Stimulated activated effector memory CD8-positive, alpha-beta T cell treated with anti-CD3 and anti-CD28 coated beads, Interleukin-12 subunit alpha, Interleukin-12 subunit beta, amount 100 ng/mL, for 72 hours (primary cell): ENCODE measurements around the gene CDC20B.
A peak's percentile ranks its signal among the peaks of the same experiment; 100 is the strongest.
"Not testable (repeated sequence)": the region's sequence is repeated elsewhere in the genome, so short reads cannot be mapped to it uniquely, and the experiment has no call there.

ENCODE experiments used
- ATAC-seq: fragments of 150-1000 bp; cut with Tn5 transposase; 2 replicates; pipeline ENCODE4 v1.10.0; 2021
- DNase-seq, 2 donors: peaks; one replicate each; pipeline ENCODE4 v3.0.0; 2021 to 2022; ENCODE audit warnings: low spot score in 2 of 2
- H3K27ac Mint-ChIP-seq: one replicate; pipeline ENCODE4 v1.8.0; 2022; ENCODE audit warnings: mild to moderate bottlenecking, mixed read lengths
- H3K36me3 Mint-ChIP-seq: one replicate; pipeline ENCODE4 v1.8.0; 2022; ENCODE audit warnings: mild to moderate bottlenecking, mixed read lengths
- H3K4me1 Mint-ChIP-seq: one replicate; pipeline ENCODE4 v1.8.0; 2022; ENCODE audit warnings: mixed read lengths
- H3K4me3 Mint-ChIP-seq: one replicate; pipeline ENCODE4 v1.8.0; 2022; ENCODE audit warnings: mild to moderate bottlenecking, mixed read lengths
- H3K9me3 Mint-ChIP-seq: one replicate; pipeline ENCODE4 v1.8.0; 2022; ENCODE audit warnings: mixed read lengths

CDC20B gene

DNA sequence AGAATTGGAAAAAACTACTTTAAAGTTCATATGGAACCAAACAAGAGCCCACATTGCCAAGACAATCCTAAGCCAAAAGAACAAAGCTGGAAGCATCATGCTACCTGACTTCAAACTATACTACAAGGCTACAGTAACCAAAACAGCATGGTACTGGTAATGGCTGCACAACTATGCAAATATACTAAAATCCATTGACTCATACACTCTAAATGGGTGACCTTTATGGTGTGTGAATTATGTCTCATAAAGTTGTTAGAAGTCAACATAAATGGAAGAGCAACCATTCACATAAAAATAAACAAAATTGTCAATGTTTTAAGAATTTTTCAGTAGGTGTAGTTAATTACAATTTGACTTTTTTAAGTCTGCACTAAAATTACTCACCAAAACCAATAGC, 71.8 kb downstream of the CDC20B start:
- not testable (repeated sequence) for DNase-seq
- Mint-ChIP-seq H3K4me3 (peak overlapping the region; percentile 81), H3K27ac (peak overlapping the region; percentile 90), H3K4me1 (peaks cover 76% of the 10 kb centered on the region), H3K36me3 (peaks cover 26% of the 10 kb centered on the region), H3K9me3 (peaks cover 14% of the 10 kb centered on the region)
- ATAC-seq: peak; percentile 61

DNA sequence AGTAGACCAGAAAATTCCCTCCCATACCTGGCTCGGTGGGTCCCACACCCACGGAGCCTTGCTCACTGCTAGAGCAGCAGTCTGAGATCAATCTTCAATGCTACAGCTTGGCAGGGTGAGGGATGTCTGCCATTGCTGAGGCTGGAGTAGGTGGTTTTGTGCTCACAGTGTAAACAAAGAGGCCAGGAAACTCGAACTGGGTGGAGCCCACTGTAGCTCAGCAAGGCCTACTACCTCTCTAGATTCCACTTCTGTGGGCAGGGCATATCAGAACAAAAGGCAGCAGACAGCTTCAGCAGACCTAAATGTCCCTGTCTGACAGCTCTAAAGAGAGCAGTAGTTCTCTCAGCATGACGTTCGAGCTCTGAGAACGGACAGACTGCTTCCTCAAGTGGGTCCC, 76.1 kb downstream of the CDC20B start:
- Mint-ChIP-seq H3K4me1 (peaks cover 83% of the 10 kb centered on the region), H3K27ac (peak overlapping the region; percentile 91), H3K4me3 (peak overlapping the region; percentile 58), H3K9me3 (peaks cover 14% of the 10 kb centered on the region), H3K36me3 (no peaks in the 10 kb centered on the region)
- DNase-seq: no peak
- peak; percentile 29 for ATAC-seq

GRCh38 chr5:55096182-55096581, 76.8 kb downstream of the CDC20B start:
- H3K36me3 Mint-ChIP-seq: no peaks in the 10 kb centered on the region
- DNase-seq (no peak), ATAC-seq (peak; percentile 68)
- H3K4me3 Mint-ChIP-seq: peak overlapping the region; percentile 58
- peak overlapping the region; percentile 91 for H3K27ac Mint-ChIP-seq
- peaks cover 14% of the 10 kb centered on the region for H3K9me3 Mint-ChIP-seq
- peaks cover 76% of the 10 kb centered on the region for H3K4me1 Mint-ChIP-seq

GRCh38 chr5:55091011-55091410, 82.0 kb downstream of the CDC20B start:
- not testable (repeated sequence) for H3K27ac Mint-ChIP-seq, H3K36me3 Mint-ChIP-seq, H3K9me3 Mint-ChIP-seq, ATAC-seq, DNase-seq, H3K4me3 Mint-ChIP-seq
- peaks cover 42% of the 10 kb centered on the region for H3K4me1 Mint-ChIP-seq

GRCh38 chr5:55089301-55089700, 83.7 kb downstream of the CDC20B start:
- H3K36me3 Mint-ChIP-seq, H3K9me3 Mint-ChIP-seq, H3K4me3 Mint-ChIP-seq, ATAC-seq, H3K27ac Mint-ChIP-seq, DNase-seq: not testable (repeated sequence)
- peaks cover 27% of the 10 kb centered on the region for H3K4me1 Mint-ChIP-seq

DNA sequence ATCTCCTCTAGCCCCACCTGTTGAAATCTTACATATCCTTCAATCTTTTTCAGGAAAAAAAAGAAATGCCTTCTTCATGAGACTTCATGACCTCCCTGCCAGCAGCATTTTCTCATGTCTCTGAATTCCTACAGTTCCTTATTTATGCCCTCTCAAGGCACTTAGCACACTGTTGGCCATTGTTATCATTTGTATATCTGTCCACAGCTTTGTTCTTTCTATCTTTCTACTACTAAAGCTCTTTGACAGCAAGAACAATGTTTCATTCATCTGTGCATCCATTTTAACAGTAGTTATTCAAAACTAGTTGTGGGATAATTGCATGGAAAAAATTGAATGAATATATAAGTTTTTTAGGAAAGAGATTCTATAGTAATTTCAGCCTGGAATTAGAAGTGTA, 91.4 kb downstream of the CDC20B start:
- ATAC-seq (no peak), DNase-seq (no peak)
- Mint-ChIP-seq H3K4me3 (no peak overlapping the region), H3K4me1 (peaks cover 11% of the 10 kb centered on the region), H3K36me3 (no peaks in the 10 kb centered on the region), H3K9me3 (peaks cover 7% of the 10 kb centered on the region), H3K27ac (peak overlapping the region; percentile 7)

DNA sequence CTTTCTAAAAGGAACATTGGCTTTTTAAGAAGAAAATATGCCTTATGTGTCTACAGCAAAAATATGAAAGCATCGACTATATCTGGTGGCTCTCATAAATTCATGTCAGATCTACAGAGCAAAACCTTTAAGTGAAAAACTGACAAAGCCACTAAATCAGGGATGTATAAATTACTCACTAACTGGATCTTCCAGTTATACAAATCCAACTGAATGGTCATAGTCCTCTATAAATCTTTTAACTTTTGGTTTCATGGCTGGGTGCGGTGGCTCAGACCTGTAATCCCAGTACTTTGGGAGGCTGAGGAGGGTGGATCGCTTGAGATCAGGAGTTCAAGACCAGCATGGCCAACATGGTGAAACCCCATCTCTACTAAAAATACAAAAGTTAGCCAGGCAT, 99.8 kb downstream of the CDC20B start:
- peak; percentile 42 for ATAC-seq
- peak overlapping the region; percentile 84 for H3K27ac Mint-ChIP-seq
- no peak for DNase-seq

GRCh38 chr5:55072666-55073065, 100.3 kb downstream of the CDC20B start:
- H3K9me3 Mint-ChIP-seq: no peaks in the 10 kb centered on the region
- H3K36me3 Mint-ChIP-seq: no peaks in the 10 kb centered on the region
- peaks cover 45% of the 10 kb centered on the region for H3K4me1 Mint-ChIP-seq
- peak overlapping the region; percentile 40 for H3K4me3 Mint-ChIP-seq
- ATAC-seq (peak; percentile 96), DNase-seq (no peak)
- H3K27ac Mint-ChIP-seq: peak overlapping the region; percentile 84

More for the DNA sequence above, 99.8 kb downstream of the CDC20B start:
- H3K9me3 Mint-ChIP-seq: peaks cover 2% of the 10 kb centered on the region
- H3K4me3 Mint-ChIP-seq: peak overlapping the region; percentile 40
- H3K4me1 Mint-ChIP-seq: peaks cover 45% of the 10 kb centered on the region
- H3K36me3 Mint-ChIP-seq: no peaks in the 10 kb centered on the region

- ATAC-seq: no peak
- no peak for DNase-seq
- Mint-ChIP-seq H3K4me3 (no peak overlapping the region), H3K36me3 (no peaks in the 10 kb centered on the region), H3K27ac (no peak overlapping the region), H3K9me3 (no peaks in the 10 kb centered on the region), H3K4me1 (peaks cover 56% of the 10 kb centered on the region)
These were observed 101.6 kb downstream of the CDC20B start for GRCh38 chr5:55071413-55071812.

DNA sequence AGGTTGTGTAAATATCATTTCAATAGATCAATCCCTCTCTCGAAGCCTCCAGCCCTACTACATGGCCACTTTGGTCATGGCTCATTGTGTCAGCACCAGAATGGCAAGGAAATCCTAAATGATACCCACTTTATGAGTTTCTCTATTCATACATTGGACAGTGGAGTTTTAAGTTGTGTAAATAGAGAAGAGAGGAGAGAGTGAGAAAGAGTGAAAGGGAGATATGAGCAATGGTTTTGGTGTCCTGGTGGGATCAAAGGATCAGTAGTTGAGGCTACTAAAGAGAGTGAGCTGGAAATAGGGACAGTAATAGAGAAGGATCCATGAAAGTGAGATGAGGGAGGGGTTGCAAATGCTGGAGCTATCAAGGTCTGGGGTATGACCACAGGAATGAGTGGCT, 102.0 kb downstream of the CDC20B start:
- H3K36me3 Mint-ChIP-seq: no peaks in the 10 kb centered on the region
- DNase-seq: no peak
- no peak overlapping the region for H3K27ac Mint-ChIP-seq
- ATAC-seq: peak; percentile 24
- peaks cover 61% of the 10 kb centered on the region for H3K4me1 Mint-ChIP-seq
- H3K4me3 Mint-ChIP-seq: no peak overlapping the region
- no peaks in the 10 kb centered on the region for H3K9me3 Mint-ChIP-seq

GRCh38 chr5:55066277-55066676, 106.7 kb downstream of the CDC20B start:
- peak; percentile 41 for ATAC-seq
- DNase-seq: no peak
- H3K4me3 Mint-ChIP-seq: no peak overlapping the region
- H3K36me3 Mint-ChIP-seq: peaks cover 9% of the 10 kb centered on the region
- H3K9me3 Mint-ChIP-seq: no peaks in the 10 kb centered on the region
- peaks cover 80% of the 10 kb centered on the region for H3K4me1 Mint-ChIP-seq
- H3K27ac Mint-ChIP-seq: no peak overlapping the region

GRCh38 chr5:55064523-55064922, 108.5 kb downstream of the CDC20B start:
- ATAC-seq (no peak), DNase-seq (no peak)
- no peak overlapping the region for H3K27ac Mint-ChIP-seq
- no peaks in the 10 kb centered on the region for H3K9me3 Mint-ChIP-seq
- H3K4me1 Mint-ChIP-seq: peaks cover 83% of the 10 kb centered on the region
- H3K4me3 Mint-ChIP-seq: no peak overlapping the region
- H3K36me3 Mint-ChIP-seq: peaks cover 9% of the 10 kb centered on the region

- no peak for DNase-seq
- Mint-ChIP-seq H3K4me1 (peaks cover 77% of the 10 kb centered on the region), H3K4me3 (no peak overlapping the region), H3K27ac (no peak overlapping the region), H3K9me3 (no peaks in the 10 kb centered on the region), H3K36me3 (peaks cover 9% of the 10 kb centered on the region)
- no peak for ATAC-seq
These were observed 109.1 kb downstream of the CDC20B start for GRCh38 chr5:55063899-55064298.

DNA sequence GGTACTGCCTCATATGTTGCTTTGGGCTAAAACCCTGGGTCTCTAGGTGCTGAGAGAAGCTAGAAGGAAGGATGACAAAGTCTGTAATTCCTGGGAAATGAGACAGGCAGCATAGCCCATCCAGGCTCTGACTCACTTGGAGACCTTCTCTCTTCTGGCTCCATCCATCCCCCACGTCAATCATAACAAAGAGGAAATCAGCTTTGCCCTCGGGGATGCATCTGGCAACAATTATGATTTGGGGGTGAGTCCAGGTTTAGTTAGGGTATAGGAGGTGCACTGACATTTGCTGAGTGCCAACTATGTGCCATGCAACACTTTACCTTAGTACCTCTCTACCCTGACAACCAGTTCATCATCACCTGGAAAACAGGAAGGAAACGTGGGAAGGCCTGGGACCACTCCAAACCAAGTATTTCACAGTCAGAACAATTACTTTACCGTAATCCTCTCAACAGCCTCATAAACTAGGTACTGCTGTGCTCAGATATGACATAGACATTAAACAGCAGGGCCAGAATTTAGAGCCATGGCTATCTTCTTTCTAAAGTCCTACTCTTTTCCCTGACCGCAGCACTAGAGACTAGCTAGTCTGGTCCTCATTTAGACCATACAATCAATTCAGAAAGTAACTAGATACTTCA, 109.6 kb downstream of the CDC20B start:
- no peaks in the 10 kb centered on the region for H3K9me3 Mint-ChIP-seq
- DNase-seq (no peak), ATAC-seq (no peak)
- peaks cover 9% of the 10 kb centered on the region for H3K36me3 Mint-ChIP-seq
- H3K27ac Mint-ChIP-seq: peak overlapping the region; percentile 95
- peaks cover 76% of the 10 kb centered on the region for H3K4me1 Mint-ChIP-seq
- peak overlapping the region; percentile 79 for H3K4me3 Mint-ChIP-seq
